SK-N-DZ (cell line): ENCODE data around the gene JPT2.
A peak's percentile ranks its signal among the peaks of the same experiment; 100 is the strongest.

Source experiments
- DNase-seq: peaks from one replicate; pipeline ENCODE4 v3.0.0-alpha.2; 2015; ENCODE audit warnings: low spot score

Gene JPT2

DNA sequence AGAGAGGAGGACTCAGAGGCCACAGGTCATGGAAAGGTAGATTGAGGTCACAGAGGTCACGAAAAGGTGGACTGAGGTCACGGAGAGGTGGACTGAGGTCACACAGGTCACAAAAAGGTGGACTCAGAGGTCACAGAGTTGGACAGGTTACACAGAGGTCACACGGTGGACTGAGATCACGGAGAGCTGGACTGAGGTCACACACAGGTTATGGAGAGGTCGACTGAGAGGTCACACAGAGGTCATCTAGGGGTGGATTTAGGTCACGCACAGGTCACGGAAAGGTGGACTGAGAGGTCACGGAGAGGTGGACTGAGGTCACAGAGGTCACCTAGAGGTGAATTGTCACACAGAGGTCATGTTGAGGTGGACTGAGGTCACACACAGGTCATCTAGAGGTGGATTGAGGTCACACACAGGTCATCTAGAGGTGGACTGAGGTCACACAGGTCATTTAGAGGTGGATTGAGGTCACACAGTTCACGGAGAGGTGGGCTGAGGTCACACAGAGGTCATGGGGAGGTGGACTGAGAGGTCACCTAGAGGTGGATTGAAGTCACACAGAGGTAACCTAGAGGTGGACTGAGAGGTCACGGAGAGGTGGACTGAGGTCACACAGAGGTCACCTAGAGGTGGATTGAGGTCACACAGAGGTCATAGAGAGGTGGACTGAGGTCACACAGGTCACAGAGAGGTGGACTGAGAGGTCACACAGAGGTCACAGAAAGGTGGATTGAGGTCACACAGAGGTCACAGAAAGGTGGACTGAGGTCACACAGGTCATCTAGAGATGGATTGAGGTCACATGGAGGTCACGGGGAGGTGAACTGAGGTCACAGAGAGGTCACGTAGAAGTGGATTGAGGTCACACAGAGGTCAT lies 26.7 kb upstream of the JPT2 start:
- DNase-seq = peak; percentile 17

DNA sequence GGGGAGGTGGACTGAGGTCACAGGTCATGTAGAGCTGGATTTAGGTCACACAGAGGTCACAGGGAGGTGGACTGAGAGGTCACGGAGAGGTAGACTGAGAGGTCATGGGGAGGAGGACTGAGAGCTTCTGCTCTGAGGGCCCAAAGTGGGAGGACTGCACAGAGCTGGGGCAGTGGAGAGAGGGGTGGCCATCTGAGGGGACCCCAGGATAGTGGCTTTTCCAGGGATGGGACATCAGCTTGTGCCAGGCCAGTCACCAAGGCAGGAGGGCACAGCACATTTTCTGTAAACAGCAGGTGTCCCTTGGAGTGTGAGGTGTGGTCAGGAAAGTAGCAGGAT lies 26.1 kb upstream of the JPT2 start:
- no peak for DNase-seq

DNA sequence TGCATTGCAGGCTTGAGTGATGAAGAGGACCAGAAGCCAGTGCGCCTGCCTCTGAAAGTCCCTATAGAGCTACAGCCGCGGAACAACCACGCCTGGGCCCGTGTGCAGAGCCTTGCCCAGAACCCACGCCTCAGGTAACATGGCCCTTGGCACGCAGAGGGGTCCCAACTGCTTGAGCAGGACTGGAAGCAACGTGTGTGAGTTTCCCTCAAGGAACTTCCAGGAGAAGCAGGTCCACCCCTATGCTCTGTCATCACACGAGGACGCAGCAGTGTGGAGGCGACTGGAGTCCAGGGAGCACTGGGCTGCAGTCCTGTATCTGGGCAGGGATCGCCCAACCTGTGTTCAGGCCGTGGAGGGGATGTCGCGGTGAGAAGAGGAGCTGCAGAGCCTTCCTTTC lies 25.1 kb upstream of the JPT2 start:
- no peak for DNase-seq

DNA sequence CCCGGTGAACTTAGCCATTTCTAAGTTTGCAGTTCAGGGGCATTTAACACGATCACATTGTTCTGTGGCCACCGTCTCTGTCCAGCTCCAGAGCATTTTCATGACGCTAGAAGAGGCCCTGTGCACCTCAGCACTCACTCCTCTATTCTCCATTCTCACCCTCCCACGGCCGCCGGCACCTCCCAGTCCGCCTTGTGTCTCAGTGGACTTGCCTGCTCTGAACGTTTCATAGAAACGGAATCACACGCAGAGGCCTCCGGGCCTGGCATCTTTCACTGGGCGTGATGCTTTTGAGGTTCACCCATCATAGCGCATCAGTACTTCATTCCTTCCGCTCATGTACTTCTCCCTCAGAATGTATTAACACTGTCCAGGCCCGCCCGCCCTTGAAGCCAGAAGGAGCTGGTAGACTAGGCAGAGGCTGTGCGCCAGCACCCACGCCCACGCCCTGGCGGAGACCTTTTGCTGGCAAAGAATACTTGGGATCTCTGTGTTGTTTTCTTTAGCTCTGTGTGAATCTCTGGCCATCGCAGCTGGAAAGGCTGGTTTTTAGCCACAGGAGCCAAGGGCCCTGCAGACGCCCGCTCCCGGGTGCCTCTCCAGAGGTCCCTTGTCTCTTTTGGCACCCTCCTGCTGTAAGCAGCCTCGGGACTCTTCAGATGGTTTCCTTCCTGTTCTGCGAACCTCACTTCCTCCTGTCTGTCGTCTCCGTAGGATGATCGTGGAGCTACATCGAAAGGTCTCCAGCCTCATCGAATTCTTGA lies 23.4 kb upstream of the JPT2 start:
- no peak for DNase-seq

DNA sequence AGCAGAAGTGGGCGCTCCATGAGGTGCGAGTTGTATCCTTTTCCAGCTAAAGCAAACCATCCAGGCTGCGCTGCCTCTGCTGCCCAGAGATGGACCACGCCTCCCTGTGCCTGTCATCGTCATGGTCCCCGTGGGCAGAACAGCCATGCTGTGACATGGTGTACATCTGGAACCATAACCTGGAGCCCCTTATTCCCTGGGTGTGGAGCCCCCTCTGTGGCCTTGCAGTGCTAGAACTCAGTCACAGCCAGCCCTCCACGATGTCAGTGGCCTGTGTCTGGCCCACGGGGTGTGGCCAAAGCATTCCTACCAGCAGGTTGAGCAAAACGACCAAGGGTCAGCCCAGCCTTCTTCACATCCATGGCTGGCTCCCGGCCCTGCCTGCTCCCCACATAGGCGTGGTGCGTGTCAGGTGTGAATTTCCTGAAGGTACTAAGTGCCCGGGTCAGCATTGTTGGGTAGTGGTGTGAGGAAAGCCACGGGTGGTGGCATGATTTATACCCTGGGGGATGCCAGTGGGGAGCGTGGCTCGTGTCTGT lies 22.7 kb upstream of the JPT2 start:
- DNase-seq = no peak

DNA sequence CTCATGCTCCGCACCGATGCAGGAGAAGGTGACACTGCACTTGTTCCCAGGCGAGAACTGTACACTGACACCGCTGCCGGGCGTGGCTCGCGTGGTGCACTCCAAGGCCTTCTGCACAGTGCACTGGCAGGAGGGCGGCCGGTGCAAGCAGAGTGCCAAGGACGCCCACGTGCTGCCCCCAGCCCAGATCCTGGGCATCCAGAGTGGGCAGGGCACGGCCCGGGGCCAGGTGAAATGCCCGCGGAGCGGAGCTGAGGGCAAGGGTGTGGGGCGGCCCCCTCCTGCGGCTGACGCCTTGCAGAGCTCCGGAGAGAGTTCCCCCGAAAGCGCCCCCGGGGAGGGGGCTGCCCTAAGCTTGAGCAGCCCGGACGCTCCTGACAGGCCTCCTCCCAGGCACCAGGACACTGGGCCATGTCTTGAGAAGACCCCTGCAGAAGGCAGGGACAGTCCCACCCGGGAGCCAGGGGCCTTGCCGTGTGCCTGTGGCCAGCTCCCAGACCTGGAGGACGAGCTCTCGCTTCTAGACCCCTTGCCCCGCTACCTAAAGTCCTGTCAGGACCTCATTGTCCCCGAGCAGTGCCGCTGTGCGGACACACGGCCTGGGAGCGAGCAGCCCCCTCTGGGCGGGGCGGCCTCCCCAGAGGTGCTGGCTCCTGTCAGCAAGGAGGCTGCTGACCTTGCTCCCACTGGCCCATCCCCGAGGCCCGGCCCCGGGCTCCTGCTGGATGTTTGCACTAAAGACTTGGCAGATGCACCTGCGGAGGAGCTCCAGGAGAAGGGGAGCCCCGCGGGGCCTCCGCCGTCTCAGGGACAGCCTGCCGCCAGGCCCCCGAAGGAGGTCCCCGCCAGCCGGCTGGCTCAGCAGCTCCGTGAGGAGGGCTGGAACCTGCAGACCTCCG lies 21.9 kb upstream of the JPT2 start:
- DNase-seq = no peak

DNA sequence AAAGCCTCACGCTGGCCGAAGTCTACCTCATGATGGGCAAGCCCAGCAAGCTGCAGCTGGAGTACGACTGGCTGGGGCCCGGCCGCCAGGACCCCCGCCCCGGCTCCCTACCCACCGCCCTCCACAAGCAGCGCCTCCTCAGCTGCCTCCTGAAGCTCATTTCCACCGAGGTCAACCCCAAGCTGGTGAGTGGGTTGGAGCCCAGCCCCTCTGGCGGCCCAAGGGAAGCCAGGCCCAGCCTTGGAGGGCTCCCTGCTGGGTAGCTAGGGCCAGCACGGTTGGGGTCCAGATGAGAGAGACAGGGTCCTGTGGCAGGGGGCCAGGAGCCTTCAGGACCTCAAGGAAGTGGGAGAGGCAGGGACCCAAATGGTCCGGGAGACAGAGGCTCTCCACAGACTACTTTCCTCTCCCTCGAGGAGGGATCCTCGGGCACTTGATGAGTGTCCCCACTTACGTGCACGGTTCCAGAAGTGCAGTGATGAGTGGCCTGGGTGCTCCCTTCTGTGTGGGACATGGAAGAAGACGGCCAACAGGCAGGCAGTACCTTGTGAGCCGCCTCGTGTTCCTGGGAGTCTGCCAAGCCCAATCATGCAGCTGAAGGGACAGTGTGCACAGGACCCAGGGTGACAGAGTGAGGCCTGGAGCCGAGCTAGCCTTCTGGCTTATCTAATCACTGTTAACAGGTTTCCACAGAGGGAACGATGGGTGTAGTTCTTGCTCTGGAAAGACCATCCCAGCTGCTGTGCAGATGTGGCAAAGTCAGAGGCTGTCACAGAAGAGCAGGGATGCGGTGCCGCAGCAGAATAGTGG lies 21.1 kb upstream of the JPT2 start:
- no peak for DNase-seq

DNA sequence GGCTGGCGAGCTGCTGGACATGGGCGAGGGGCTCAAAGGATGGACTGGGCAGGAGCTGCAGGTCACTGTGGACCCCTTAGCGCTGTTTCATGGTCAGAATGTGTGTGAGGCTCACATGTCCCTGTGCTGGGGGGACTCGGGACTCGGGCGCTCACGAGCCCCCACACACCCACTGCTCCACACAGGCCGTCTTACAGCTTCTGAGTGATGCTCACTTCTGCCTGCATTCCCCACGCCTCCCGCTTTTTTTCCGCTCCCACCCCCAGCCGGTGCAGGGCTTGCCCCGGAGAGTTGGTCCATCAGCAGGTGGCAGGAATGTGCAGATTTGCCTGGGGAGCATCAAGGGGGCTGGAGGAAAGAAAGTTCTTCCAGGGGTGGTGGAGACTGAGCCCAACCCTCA lies 20.2 kb upstream of the JPT2 start:
- no peak for DNase-seq

DNA sequence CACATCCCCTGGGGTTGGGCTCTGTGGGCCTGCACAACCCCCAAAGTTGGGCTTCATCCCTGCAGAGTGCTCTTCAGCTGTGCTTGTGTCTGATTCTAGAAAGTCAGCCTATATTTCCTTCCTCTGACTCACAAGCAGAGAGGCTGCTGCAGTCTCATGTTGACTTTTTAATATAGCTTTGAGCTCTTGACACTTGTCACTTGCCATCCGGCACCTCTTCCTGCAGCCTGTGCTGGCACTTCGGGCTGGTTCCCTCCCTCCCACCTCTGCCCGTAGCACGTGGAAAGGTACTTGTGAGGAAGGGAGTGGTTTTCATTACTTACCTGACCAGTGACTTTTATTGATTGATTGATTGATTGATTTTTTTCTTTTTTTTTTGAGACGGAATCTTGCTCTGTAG lies 19.0 kb upstream of the JPT2 start:
- DNase-seq = no peak

DNA sequence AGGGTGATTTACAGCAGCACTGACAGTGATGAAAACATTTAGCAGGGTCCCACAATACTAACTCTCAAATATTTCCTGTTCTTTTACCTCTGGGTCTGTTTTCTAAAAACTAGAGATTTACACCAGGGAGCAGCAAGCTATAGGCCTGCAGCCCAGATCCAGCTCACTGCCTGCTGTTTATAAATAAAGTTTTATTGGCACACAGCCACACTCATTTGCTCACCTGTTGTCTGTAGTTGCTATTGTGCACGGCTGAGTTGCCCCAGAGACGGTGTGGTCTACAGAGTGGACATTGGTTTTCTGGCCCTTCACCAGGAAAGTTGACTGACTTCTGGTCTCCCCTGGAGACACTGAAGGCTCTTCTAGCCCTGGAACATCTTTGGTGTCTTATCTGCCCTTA lies 16.3 kb upstream of the JPT2 start:
- DNase-seq = no peak

DNA sequence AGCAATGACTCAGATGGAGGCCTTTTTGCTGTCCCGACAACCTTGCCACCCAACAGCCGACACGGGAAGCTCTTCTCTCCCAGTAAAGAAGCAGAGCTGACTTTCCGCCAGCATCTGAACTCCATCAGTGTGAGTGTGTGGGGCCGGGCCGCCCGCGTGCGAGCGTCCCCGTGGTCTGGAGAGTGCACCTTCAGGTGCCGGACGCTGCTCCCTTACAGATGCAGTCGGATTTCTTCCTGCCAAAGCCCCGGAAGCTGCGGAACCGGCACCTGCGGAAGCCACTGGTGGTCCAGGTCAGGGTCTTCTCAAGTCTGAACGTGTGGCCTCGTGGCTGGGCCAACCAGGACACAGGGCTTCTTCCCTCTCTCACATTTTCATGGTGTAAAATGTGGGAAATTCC lies 15.5 kb upstream of the JPT2 start:
- no peak for DNase-seq

DNA sequence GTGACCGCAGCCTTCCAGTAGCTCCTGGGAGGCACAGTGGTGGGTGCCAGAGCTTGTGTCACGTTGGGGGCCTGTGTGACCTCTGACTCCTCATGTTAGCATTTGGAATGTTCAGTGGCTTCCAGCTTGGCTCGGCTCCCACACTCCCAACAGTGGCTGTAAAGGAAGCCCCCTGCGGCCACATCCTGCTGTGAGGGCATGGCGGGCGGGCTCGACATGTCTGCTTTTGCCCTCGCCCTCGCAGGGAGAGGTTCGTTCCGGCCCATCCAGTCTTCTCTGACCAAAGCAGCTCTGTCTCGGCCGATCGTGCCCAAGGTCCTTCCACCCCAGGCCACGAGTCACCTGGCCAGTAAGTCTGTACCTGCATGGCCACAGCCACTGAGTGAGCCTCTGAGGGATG lies 12.2 kb upstream of the JPT2 start:
- no peak for DNase-seq

DNA sequence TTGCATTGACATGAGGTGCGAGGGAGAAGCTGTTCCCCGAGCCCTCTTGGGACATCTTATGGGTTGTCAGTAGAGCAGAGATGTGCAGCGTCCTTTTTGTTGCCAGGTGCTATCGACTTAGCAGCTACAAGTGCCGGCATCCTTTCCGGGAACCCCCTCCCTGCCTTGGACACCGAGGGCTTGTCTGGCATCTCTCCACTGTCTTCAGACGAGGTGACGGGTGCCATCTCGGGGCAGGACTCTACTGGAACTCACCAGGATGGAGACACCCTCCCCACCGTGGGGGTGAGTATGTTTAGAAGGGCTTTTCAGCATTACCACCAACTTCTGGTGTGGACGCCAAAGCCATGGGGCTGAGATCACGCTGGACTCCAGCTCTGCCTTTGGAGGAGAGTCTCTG lies 11.8 kb upstream of the JPT2 start:
- no peak for DNase-seq

DNA sequence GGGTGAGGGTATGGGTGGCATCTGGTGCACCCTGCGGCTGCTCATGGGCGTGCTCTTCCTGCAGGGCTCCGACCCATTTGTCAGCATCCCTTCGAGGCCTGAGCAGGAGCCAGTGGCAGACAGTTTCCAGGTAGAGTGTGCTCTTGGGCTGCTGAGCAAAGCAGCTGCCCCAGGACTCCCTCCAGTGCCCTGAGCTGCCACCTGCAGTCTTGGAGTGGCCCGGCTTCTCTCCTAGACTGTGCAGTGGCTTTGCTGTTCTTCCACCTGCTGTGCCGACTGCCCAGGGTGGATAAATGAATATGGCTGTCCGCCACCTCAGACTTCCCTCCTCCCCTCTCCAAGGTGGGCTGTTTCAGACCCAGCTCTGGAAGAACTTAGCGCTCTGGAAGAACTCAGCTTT lies 10.8 kb upstream of the JPT2 start:
- no peak for DNase-seq

DNA sequence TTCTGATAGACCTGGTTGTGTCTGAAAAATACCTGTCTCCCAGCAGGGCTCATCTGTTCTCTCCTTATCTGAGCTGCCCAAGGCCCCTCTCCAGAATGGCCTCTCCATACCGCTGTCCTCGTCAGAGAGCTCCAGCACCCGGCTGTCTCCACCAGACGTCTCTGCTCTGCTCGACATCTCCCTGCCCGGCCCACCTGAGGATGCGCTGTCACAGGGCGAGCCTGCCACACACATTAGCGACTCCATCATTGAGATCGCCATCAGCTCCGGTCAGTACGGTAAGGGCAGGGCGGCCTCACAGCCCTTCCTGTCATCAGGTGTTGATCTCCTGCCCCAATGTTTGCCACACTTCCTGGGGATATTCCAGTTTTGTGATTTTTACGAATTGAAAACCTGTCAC lies 10.2 kb upstream of the JPT2 start:
- no peak for DNase-seq

DNA sequence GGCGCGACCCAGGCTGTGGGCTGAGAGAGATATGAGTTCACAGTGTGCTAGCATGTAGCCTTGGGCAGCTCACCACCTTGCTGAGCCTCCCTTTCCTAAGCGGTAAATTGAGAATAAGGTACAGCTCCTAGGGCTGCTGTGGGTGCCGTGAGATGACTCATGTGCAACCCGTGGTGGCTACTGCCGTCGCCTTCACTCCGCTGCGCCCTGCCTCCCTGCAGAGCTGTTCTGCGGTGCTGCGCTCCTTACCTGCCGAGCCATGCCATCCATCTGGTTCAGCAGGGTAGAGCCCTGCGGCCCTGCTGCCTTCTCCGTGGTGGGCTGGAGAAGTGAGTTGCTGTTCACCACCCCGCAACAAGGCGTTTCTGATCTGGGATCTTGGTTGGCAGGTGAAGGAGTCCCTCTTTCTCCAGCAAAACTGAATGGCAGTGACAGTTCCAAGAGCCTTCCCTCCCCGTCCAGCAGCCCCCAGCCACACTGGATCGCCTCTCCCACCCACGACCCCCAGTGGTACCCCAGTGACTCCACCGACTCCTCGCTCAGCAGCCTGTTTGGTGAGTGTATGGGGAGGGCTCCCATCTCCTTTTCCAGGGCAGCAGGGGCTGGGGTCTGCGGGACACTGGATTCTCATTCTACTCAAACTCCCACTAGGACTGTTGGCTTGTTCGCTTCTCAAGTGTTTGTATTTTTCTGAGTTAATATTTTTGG lies 9.3 kb upstream of the JPT2 start:
- no peak for DNase-seq

DNA sequence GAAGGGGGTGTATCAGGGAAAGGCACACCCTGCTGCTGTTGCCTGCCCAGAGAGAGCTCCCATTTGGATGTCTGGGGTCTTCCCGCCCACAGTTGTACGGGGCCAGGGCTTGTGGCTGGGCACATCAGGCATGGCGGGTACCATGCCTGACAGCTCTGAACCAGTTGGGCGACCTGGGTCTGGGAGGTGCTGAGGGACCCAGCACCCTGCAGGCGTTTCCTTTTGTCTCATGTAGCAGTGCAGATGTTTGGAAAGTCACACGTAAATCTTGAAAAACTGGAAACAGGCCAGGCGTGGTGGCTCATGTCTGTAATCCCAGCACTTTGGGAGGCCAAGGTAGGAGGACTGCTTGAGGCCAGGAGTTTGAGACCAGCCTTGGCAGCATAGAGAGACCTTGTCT lies 8.4 kb upstream of the JPT2 start:
- no peak for DNase-seq

DNA sequence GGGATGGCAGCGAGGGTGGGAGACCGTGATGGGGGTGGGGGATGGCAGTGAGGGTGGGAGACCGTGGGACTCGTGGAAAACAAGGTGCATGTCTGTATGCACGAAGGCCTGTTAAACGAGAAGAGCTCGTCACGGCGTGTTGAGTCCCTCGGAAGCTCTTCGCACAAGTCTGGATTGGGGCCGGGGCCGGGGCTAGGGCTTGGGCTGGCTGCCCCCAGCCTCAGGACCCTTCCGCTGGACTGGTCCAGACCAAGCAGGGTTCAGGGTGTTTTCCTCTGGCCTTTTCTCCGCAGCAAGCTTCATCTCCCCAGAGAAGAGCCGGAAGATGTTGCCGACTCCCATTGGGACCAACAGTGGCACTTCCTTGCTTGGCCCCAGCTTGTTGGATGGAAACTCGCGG lies 7.7 kb upstream of the JPT2 start:
- no peak for DNase-seq

DNA sequence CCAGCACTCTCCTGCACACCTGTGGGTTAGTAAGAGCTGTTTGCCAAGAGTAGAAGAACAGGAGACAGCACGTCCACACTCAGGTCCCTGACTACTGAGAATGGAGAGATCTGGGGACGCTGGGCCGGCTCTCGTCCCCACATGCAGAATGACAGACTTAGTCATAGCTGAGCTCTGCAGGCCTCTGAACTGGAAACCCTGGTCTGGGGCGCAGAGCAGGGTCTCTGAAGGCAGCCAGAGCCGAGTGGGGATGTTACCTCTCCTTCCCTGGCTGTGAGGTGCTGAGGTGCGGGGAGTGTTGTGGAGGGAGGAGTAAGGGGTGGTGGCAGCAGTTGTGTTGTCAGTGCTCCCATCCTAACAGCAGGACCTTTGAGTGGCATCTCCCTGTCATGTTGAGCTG lies 7.2 kb upstream of the JPT2 start:
- DNase-seq = no peak

DNA sequence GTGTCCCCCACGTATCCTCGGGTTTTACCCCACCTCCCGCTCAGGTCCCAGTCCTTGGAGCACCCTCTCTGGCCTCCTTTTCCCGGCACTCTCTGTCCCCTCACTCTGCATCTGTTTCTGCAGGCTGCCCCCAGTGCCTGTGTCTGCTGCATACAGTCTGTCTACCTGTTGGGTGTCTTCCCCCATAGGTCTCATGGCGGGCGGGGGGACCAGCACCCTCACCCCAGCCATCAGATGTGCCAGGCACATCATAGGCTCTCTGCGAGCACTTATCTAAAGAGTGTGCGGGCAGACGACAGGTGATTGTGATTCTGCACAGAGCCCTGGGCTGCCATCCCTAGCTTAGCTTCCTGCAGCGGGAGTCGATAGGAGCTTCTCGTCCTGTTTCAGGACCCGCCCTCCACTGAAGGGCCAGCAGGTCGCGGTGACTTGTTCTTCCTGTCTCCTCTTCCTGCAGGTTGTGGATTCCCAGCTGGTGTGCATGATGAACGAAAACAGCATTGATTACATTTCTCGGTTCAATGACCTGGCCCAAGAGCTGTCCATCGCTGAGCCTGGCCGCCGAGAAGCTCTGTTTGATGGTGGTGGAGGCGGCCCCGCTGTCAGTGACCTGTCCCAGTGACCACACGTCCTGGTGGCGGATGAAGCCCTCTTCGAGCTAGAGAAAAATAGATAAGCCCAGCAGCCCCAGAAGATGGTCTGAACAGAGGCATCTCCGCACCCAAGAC lies 4.5 kb upstream of the JPT2 start:
- DNase-seq = no peak
